Thoracic aorta (tissue), 2 donors: ENCODE data around the gene NCAPG2. TPM values are rescaled to one million over a fixed set of nuclear protein-coding genes. Genes with fewer than 3 reads are reported as not detected.

Experiments
- ATAC-seq: fragments of 150-250 bp; one replicate; pipeline ENCODE4 v1.8.0; 2017; ENCODE audit warnings: low read depth; ENCODE audit not compliant: insufficient number of reproducible peaks, low FRiP score
- DNase-seq: peaks from one replicate; pipeline ENCODE4 v3.0.0-alpha.2; 2020; ENCODE audit warnings: low spot score
- H3K27ac ChIP-seq, 2 donors: fragments of 200-600 bp; sonication (generic); 1 replicate in 1 of 2; 2 replicates in 1 of 2; pipeline ENCODE4 v1.5.1; 2016; ENCODE audit warnings: mild to moderate bottlenecking in 2 of 2, moderate library complexity in 2 of 2
- H3K27me3 ChIP-seq: fragments of 200-600 bp; sonication (generic); replicated peaks from 2 replicates; pipeline ENCODE4 v1.6.0; 2016; ENCODE audit warnings: mild to moderate bottlenecking; ENCODE audit not compliant: insufficient read depth
- H3K36me3 ChIP-seq: fragments of 200-600 bp; sonication (generic); one replicate; pipeline ENCODE4 v1.5.1; 2016
- H3K4me1 ChIP-seq, 2 donors: fragments of 200-600 bp; sonication (generic); 1 replicate in 1 of 2; 2 replicates in 1 of 2; pipeline versions ENCODE4 v1.5.1 to v1.6.0; 2016; ENCODE audit warnings: low read depth in 2 of 2, mild to moderate bottlenecking in 1 of 2; ENCODE audit not compliant: control insufficient read depth in 1 of 2
- H3K4me3 ChIP-seq: fragments of 200-600 bp; sonication (generic); 2 replicates; pipeline ENCODE4 v1.5.1; 2016; ENCODE audit warnings: mild to moderate bottlenecking
- H3K9me3 ChIP-seq: fragments of 200-600 bp; sonication (generic); 2 replicates; pipeline ENCODE4 v1.5.1; 2016
- total RNA-seq, 2 donors: library from RNA; depleted of rRNA; stranded (reverse); fragments of >200 nt; gene quantifications; one replicate each; pipeline versions ENCODE4 v1.1.0 to v1.2.3, GENCODE V29; 2016
- TF ChIP-seq, protein P1 (sequence below): fragments of 200-600 bp; sonication (generic); IDR thresholded peaks from one replicate; pipeline ENCODE4 v1.5.1; 2019; ENCODE audit warnings: antibody characterized with exemption

The NCAPG2 gene
- total RNA-seq, 2 donors from 2014 or later = 4.1 to 8.4 TPM

DNA sequence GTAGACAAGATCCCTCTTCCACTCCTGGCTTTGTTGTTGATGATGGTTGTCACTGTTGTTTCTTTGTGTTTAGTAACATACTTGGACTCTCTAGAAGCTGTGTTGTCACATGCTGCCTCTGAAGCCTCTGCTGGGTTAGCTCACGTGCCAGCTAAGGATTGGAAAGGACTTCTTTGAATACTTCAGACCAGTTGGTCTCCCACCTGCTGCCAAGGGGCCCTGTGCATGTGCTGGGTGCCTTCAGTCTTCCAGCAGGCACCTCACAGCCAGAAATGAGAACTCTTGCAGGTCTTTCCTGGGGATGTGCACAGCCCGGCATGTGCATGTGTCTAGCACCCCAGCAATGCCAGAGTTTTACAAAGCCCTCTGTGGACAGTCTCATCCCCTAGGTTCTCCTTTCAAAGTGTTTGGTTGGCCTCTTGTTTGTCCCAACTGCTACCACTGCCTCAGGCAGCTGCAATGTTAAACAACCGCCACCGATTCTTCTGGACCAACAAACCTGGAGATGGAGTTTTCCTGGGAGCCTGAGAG is 21.7 kb upstream of the NCAPG2 start:
- peaks cover 7% of the 10 kb centered on the region for H3K36me3 ChIP-seq
- TF ChIP-seq, protein P1, sequence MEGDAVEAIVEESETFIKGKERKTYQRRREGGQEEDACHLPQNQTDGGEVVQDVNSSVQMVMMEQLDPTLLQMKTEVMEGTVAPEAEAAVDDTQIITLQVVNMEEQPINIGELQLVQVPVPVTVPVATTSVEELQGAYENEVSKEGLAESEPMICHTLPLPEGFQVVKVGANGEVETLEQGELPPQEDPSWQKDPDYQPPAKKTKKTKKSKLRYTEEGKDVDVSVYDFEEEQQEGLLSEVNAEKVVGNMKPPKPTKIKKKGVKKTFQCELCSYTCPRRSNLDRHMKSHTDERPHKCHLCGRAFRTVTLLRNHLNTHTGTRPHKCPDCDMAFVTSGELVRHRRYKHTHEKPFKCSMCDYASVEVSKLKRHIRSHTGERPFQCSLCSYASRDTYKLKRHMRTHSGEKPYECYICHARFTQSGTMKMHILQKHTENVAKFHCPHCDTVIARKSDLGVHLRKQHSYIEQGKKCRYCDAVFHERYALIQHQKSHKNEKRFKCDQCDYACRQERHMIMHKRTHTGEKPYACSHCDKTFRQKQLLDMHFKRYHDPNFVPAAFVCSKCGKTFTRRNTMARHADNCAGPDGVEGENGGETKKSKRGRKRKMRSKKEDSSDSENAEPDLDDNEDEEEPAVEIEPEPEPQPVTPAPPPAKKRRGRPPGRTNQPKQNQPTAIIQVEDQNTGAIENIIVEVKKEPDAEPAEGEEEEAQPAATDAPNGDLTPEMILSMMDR = no peak
- ATAC-seq (no peak), DNase-seq (no peak)
- no peak overlapping the region for H3K4me3 ChIP-seq
- H3K9me3 ChIP-seq = no peaks in the 10 kb centered on the region
- H3K27ac ChIP-seq = no peak overlapping the region
- H3K27me3 ChIP-seq = no peaks in the 10 kb centered on the region
- no peaks in the 10 kb centered on the region for H3K4me1 ChIP-seq

DNA sequence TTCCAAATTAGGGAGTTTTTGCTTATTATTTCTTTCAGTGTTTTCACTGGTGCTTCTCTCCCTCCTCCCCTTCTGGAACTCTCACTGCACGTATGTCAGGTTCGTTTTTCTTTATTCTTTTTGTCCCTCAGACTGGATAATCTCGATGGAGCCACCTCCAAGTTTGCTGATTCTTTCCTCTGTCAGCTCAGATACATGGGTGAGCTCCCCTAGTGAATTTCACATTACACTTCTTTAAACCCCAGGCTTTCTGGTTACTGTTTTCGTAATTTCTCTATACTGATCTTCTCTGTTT is 20.8 kb upstream of the NCAPG2 start:
- DNase-seq = no peak
- TF ChIP-seq, protein P1 = no peak
- Histone ChIP-seq H3K27ac (no peak overlapping the region), H3K4me1 (no peaks in the 10 kb centered on the region), H3K36me3 (peaks cover 2% of the 10 kb centered on the region), H3K4me3 (no peak overlapping the region), H3K9me3 (no peaks in the 10 kb centered on the region), H3K27me3 (no peaks in the 10 kb centered on the region)
- ATAC-seq = no peak

DNA sequence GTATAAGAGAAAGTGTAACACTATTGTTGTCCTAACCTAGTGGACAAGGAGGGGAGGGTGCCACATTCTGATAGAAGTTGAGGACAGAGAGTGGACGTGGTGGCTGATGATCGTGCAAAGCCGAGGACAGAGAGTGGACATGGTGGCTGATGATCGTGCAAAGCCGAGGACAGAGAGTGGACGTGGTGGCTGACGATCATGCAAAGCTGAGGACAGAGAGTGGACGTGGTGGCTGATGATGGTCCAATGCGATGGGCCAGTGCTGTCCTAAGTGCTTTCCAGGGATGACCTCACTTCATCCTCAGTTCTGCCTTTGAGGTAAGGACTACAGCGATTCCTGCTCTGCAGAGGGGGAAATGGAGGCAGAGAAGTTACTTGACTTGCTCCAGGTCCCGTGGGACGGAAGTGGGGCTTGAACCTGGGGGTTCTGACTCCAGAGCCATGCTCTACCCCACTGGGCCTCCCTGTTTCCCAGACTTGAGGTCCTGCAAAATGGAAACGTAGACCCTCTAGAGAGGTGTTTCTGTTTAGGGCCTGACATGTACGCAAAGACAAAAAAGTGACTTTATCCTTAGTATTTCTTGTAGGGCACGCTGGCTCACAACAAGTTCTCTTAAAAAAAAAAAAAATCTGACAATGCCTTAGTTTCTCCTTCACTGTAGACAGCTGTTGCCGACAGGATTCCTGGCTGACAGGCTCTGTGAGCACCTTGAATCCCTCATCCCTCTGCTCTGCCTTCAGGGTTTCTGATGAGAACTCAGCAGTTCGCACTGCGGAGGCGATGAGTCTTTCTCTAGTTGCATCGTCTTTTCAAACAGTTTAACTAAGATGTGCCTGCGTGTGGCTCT is 20.3 kb upstream of the NCAPG2 start:
- Histone ChIP-seq H3K27ac (no peak overlapping the region), H3K36me3 (no peaks in the 10 kb centered on the region), H3K9me3 (no peaks in the 10 kb centered on the region), H3K4me1 (no peaks in the 10 kb centered on the region), H3K4me3 (no peak overlapping the region), H3K27me3 (no peaks in the 10 kb centered on the region)
- DNase-seq (no peak), ATAC-seq (no peak)
- TF ChIP-seq, protein P1 = no peak

DNA sequence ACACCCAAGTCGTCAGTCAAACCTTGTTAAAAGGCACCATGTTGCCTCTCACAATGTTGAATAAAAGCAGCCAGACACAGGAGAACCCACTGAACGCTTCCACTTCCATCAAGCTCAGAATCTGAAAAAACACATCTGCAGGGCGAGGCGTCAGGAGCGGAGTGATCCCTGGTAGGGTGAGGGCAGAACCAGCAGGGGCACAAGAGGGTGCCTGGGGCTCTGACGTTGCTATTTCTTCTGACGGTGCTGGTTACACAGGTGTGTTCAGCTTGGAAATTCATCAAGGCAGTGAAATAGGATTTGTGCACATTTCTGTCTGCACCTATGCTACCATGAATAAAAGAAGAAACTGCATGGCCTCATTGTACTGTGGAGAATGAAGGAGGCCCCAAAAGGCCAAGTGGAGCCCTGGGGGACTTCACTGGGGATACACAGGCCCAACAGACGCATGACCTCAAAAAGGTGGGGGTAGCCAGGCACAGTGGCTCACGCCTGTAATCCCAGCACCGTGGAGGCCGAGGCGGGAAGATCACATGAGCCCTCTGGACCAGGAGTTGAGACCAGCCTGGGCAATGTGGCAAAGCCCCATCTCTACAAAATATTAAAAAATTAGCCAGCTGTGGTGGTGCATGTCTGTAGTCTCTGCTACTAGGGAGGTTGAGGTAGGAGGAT is 19.2 kb upstream of the NCAPG2 start:
- H3K36me3 ChIP-seq = no peaks in the 10 kb centered on the region
- no peaks in the 10 kb centered on the region for H3K9me3 ChIP-seq
- no peaks in the 10 kb centered on the region for H3K4me1 ChIP-seq
- TF ChIP-seq, protein P1 = no peak
- no peak overlapping the region for H3K27ac ChIP-seq
- H3K27me3 ChIP-seq = no peaks in the 10 kb centered on the region
- H3K4me3 ChIP-seq = no peak overlapping the region
- DNase-seq (no peak), ATAC-seq (no peak)

DNA sequence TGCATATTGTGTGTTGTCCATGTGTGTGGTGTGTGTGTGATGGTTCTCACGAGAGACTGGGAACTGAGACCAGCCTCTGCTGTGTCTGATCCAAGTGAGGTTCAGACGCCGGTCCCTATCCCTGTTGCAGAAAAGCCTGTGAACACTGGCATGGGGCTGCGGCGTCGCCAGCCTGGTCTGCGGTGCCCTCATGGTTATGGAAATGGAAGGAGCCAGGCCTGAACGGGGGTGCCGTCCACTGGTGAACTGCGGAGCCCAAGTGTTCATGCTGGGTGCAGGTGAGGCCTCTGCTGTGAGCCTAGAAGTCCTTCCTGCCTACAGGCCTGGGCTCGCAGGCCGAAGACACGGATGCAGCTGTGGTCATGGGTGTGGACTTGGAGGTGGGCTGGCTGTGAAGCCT is 18.7 kb upstream of the NCAPG2 start:
- ATAC-seq = no peak
- Histone ChIP-seq H3K4me3 (no peak overlapping the region), H3K4me1 (no peaks in the 10 kb centered on the region), H3K27me3 (no peaks in the 10 kb centered on the region), H3K9me3 (no peaks in the 10 kb centered on the region), H3K36me3 (no peaks in the 10 kb centered on the region), H3K27ac (no peak overlapping the region)
- TF ChIP-seq, protein P1 = no peak
- no peak for DNase-seq
